Measurements from ENCODE around the gene CORO6.

DNA sequence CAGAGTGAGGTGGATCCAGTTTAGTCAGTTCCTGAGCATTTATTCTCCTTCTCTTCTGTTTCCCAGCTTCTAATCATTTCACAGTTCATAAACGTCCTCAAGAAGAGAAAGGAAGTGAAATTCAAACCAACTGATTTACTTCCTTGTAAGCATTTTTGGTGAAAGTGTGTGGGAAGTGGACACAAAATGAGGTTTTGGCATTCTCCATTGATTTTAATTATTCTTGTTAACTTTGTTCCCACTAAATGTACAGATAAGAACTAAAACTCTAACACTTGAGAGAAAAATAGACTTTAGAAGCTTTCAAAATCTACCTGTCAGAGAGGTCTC lies 42.7 kb upstream of the CORO6 start:
- no peak for TF ChIP-seq RAD21 (IDR thresholded peaks at IDR 0.05)
- no peak for TF ChIP-seq EGR1 (IDR thresholded peaks at IDR 0.05; ENCODE audit: low read depth in 2 of 2)
- TF ChIP-seq, protein P1, sequence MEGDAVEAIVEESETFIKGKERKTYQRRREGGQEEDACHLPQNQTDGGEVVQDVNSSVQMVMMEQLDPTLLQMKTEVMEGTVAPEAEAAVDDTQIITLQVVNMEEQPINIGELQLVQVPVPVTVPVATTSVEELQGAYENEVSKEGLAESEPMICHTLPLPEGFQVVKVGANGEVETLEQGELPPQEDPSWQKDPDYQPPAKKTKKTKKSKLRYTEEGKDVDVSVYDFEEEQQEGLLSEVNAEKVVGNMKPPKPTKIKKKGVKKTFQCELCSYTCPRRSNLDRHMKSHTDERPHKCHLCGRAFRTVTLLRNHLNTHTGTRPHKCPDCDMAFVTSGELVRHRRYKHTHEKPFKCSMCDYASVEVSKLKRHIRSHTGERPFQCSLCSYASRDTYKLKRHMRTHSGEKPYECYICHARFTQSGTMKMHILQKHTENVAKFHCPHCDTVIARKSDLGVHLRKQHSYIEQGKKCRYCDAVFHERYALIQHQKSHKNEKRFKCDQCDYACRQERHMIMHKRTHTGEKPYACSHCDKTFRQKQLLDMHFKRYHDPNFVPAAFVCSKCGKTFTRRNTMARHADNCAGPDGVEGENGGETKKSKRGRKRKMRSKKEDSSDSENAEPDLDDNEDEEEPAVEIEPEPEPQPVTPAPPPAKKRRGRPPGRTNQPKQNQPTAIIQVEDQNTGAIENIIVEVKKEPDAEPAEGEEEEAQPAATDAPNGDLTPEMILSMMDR (IDR thresholded peaks at IDR 0.05; ENCODE audit: low read depth, low read length, missing input control): no peak
- no peak for TF ChIP-seq SP1 (IDR thresholded peaks at IDR 0.05)
- TF ChIP-seq, protein P2, sequence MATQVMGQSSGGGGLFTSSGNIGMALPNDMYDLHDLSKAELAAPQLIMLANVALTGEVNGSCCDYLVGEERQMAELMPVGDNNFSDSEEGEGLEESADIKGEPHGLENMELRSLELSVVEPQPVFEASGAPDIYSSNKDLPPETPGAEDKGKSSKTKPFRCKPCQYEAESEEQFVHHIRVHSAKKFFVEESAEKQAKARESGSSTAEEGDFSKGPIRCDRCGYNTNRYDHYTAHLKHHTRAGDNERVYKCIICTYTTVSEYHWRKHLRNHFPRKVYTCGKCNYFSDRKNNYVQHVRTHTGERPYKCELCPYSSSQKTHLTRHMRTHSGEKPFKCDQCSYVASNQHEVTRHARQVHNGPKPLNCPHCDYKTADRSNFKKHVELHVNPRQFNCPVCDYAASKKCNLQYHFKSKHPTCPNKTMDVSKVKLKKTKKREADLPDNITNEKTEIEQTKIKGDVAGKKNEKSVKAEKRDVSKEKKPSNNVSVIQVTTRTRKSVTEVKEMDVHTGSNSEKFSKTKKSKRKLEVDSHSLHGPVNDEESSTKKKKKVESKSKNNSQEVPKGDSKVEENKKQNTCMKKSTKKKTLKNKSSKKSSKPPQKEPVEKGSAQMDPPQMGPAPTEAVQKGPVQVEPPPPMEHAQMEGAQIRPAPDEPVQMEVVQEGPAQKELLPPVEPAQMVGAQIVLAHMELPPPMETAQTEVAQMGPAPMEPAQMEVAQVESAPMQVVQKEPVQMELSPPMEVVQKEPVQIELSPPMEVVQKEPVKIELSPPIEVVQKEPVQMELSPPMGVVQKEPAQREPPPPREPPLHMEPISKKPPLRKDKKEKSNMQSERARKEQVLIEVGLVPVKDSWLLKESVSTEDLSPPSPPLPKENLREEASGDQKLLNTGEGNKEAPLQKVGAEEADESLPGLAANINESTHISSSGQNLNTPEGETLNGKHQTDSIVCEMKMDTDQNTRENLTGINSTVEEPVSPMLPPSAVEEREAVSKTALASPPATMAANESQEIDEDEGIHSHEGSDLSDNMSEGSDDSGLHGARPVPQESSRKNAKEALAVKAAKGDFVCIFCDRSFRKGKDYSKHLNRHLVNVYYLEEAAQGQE (IDR thresholded peaks at IDR 0.05): no peak
- TF ChIP-seq GABPA (IDR thresholded peaks at IDR 0.05 in 1 of 2, conservative IDR thresholded peaks at IDR 0.05 in 1 of 2): no peak
- TF ChIP-seq YY1 (IDR thresholded peaks at IDR 0.05): no peak
- TF ChIP-seq, protein P3, sequence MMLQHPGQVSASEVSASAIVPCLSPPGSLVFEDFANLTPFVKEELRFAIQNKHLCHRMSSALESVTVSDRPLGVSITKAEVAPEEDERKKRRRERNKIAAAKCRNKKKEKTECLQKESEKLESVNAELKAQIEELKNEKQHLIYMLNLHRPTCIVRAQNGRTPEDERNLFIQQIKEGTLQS (IDR thresholded peaks at IDR 0.05): no peak
- TF ChIP-seq, protein P4, sequence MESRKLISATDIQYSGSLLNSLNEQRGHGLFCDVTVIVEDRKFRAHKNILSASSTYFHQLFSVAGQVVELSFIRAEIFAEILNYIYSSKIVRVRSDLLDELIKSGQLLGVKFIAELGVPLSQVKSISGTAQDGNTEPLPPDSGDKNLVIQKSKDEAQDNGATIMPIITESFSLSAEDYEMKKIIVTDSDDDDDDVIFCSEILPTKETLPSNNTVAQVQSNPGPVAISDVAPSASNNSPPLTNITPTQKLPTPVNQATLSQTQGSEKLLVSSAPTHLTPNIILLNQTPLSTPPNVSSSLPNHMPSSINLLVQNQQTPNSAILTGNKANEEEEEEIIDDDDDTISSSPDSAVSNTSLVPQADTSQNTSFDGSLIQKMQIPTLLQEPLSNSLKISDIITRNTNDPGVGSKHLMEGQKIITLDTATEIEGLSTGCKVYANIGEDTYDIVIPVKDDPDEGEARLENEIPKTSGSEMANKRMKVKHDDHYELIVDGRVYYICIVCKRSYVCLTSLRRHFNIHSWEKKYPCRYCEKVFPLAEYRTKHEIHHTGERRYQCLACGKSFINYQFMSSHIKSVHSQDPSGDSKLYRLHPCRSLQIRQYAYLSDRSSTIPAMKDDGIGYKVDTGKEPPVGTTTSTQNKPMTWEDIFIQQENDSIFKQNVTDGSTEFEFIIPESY (IDR thresholded peaks at IDR 0.05): no peak
